GM21423 (cell line): ENCODE data around the gene HNRNPL.
A peak's percentile ranks its signal among the peaks of the same experiment; 100 is the strongest.
"Not testable (repeated sequence)": the region's sequence is repeated elsewhere in the genome, so short reads cannot be mapped to it uniquely, and the experiment has no call there.

Experiments used
- ATAC-seq: cut with Tn5 transposase; IDR thresholded peaks from one replicate; pipeline ENCODE4 v1.9.1; 2021; ENCODE audit warnings: mild to moderate bottlenecking, moderate library complexity; ENCODE audit not compliant: unreplicated experiment

Gene HNRNPL

DNA sequence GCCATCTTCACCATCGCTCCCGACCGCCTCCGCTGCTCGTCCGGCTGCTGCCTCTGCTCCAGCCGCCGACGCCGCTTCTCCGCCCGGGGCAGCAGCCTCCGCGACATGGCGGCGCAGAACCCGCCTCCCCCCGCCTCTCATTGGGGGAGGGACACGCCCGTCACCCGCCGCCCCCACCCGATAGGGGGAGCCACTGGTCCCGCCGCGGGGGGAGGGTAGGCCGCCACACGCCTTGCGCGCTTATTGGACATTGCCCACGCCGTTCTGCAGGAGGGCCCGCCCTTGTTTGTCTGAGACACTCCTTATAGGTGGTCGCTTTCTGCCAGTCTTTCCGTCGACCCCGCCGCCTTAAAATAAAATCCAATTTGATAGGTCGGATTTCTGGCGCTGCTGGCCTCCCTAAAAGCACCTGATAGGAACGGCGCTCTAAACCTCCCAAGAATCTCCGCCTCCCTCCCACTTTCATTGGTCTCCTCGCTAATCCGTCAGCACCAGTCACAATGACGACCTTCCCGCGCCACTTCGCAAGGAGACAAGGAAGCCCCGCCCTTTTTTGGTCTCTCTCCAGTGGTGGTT is at the start of gene HNRNPL:
HNRNPL (minus strand) TSS at position 127 of the 576 bp plus-strand sequence; CDS start at position 107, 20 bp downstream.
- ATAC-seq, result peak; percentile 45

DNA sequence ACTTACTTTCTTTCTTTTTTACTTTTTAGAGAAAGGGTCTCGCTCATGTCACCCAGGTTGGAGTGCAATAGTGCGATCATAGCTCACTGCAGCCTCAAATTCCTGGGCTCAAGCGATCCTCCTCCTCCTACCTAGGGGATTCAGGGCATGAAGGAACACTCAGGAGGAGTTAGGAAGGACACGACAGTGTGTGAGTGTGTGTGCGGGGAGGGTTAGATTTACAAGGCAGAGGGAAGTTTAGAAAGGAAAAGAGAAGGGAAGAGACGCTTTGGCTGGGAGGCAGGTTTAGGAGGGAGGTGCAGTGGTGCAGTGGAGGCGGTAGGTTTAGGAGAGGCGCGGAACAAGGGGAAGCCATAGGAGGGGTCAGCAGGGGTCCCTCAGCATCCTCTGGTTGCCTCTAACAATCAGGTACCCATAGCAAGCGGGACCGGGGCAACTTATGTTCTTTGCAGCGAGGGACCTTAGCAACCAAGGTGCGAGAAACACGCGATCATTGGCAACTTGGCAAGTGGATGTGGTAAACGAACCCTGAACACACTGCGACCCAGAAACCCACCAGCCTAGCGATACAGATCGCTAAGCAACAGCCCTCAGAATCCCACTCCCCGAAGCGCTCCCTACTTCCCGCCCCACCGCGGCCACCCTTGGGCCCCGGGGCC is 49.1 kb upstream of the HNRNPL start:
- no peak for ATAC-seq

DNA sequence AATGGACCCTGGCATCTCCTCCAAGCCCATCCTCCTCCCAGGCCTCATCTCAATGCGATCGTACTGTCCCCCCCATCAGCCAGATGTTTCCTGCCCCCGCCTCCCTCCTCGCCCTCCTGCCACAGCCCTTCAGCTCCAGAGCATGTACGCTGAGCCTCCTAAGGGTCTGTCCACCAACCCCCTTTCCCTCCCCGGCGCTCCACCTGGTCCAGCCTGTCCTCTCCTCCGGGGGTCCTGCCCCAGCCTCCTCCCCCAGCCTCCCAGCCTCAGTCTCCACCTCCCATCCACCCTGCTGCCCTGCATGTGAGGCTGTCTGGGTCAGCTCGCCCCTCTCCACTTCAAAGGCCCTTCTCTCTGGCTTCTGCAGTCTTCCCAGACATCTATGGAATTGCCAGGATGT is 45.2 kb upstream of the HNRNPL start:
- ATAC-seq, result no peak

DNA sequence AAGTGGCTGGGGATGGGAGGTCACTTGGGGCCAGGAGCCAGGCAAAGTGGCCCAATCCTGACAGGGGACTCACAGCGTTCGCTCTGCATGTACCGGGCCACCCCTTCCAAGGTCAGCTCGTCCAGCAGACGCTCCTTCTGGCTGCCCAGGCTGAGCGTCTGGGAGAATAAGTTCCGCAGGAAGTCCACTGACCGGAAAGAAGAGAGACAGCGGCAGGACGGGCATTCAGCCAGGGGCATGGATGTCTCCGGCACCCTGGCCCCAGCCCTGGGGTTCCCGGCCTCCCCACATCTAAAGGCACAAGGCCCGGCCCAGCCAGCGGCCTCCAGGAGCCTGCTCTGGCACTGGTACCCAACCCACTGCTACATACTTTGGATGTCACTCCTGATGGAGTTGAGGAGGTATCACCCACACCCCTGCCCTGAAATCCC is 43.6 kb upstream of the HNRNPL start:
- no peak for ATAC-seq

DNA sequence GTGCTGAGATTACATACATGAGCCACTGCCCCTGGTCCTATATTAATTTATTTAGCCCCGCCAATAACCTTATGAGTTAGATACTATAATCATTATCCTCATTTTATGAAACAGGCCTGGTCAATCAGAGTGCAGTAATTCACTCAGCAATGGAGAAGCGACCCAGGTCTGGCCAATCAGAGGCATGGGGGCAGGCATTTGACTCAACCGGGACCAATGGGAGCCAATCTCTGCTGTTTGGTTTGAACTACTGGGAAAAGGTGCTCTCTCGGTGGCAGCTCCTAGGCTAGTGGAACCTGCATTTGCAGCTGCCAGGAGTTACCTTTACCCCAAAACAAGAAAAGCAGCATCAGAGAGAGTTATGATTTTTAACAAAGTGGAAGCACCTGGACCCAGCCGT is 43.1 kb upstream of the HNRNPL start:
- ATAC-seq, result no peak

DNA sequence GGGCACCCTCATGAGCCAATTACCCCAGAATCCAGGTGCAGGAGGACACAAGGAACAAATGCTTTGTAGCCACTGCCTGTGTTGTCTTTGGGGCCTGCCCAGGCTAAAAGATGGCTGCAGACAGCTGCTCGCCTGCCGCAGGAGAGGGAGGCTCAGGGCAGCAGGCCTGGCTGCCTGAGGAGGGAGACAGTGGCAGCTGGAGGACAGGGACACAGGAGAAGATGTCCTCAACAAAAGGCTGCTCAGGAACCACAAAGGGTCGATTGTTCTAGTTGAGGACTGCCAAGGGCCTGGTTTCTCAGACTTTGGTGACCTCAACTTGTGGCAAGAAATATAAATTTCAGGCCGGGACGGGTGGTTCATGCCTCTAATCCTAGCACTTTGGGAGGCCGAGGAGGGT is 42.0 kb upstream of the HNRNPL start:
- no peak for ATAC-seq

DNA sequence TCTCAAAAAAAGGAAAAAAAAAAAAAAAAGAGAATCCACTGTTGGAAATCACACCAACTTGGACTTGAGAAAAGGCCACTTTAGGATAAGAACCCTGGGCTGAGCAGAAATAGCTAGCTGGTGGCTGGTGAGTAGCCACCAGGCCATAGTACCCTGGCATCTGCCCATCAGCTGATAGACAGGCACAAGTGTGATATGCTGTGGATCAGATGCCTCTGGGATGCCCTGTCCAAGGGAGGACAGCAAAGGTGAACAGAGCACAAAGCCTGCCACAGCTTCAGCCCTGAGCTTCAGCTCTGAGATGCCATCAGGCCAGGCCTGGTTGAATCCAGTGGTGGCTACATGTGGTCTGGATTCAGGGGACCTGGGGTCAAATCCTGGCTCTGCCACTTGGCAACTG is 40.9 kb upstream of the HNRNPL start:
- ATAC-seq, result no peak

DNA sequence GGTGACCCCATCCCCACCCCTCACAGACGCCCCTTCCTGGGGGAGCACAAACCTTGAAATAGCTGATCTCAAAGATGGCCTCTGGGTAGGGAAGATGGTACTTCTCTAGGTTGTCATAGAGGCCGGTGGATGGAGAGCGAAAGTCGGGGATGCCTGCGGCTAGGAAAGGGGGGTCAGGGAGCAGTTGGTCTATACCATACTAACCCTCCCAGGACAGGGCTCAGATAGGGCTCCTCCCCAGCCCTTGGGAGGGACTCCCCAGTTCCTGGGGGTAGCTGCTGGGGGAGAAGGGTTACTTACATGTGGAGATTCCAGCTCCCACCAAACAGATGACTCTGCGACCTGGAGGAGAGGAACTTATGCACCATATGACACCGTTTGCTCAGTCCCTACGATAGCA is 40.0 kb upstream of the HNRNPL start:
- ATAC-seq, result no peak

DNA sequence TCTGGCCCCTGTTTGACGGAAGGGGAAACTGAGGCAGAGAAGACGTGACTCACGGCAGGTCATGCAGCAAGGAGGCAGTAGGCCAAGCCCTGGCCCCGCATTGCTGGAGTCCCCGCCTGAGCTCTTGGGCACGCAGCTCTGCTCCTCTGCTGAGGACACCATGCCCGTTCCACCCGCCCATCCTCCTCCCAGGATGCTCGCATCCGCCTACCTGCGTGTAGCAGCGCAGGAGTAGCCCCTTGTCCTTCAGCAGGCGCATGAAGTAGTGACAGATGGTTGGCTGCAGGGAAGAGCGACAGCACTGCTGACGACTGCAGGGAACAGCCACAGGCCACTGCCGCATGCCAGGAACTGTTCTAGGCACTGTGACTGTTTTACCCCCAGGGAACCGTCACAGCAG is 39.1 kb upstream of the HNRNPL start:
- no peak for ATAC-seq

DNA sequence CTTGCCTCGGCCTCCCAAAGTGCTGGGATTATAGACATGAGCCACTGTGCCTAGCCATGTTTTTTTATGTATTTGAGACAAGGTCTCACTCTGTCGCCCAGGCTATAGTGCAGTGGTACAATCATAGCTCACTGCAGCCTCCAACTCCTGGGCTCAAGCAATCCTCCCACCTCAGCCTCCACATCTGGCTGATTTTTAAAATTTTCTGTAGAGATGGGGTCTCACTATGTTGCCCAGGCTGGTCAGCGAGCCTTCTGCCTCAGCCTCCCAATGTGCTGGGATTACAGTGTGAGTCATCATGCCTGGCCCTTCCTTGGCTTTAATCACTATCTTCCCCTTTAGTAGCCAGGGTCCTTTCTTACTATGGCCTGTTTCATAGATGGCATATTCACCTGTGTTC is 34.9 kb upstream of the HNRNPL start:
- ATAC-seq, result not testable (repeated sequence)

DNA sequence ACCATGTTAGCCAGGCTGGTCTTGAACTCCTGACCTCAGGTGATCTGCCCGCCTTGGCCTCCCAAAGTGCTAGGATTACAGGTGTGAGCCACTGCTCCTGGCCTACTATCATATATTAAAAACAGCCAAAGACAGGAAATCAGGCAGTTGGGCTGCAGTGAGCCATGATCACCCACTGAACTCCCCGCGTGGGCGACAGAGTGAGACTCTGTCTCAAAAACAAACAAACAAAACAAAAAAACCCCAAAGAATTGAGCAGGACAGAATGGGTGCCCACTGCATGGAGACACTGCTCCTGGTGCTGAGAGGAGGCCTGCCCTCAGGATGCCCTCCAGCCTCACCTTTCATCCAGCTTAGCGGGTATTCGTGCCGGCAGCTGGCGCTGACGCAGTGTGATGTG is 33.5 kb upstream of the HNRNPL start:
- no peak for ATAC-seq

DNA sequence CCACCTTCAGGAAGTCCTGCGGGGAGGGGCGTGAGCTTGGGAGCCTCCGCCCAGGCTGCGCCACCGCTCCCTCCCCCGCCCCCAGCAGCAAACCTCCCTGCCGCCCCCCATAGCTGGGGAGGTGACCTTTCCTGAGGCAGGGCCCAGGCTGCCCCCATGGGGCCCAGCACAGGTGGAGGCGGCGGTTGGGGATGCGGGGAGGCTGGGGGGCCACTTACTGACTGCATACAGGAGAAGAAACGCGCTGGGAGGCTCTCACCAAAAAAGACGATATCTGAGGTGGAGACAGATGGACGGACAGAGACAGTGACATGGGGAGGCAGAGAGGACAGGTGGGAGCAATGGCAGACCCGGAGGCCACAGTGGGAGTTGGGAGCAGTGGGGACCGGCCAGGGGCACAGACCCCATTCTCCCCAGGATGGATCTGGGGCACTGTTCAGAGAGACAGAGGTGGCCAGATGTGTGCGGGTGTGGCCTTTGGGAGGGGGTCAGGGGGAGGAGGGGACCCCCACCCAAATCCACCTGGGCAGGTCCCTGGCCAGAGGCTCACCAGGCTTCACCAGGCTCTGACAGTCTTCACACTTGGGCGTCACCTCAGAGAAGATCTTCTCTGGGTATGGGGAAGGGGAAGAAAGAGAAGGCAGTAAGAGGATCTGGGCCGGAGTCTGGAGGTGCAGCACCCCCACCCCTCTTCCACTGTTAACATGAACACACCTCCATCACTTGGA is 31.3 kb upstream of the HNRNPL start:
- no peak for ATAC-seq

DNA sequence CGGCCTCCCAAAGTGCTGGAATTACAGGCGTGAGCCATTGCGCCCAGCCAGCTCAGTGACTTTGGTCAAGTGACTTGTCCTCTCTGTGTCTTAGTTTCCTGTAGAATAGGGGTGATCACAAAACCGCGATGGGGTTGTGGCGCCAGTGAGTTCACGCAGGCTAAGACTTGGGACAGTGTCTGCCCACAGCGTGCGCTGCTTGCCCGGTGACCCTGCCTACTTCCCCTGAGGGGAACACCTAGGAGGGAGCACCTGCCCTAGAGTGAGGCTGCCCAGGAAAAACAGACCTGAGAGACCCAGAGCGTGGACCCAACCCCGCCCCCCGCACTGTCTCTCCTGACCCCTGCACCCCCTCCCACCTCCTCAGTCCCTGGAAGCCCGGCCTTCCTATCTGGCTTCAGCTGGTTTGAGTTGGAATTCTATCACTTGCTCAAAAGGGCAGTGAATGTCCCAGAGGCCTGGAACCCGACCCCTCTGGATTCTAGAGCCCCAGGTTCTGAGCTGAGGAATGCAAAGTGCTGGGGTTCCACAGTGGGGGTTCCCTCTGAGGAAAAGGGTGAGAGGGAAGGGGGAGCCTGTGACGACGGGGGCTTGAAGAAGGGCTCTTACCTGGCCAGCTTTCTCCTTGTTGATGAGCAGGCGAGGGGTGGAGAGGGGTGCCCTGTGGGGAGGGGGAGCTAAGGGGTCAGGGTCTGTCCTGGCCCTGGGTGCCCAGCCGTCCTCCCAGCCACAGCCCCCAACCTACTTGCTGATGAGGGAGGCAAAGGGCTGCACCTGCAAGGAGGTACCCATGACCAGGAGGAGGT is 30.5 kb upstream of the HNRNPL start:
- ATAC-seq, result no peak

DNA sequence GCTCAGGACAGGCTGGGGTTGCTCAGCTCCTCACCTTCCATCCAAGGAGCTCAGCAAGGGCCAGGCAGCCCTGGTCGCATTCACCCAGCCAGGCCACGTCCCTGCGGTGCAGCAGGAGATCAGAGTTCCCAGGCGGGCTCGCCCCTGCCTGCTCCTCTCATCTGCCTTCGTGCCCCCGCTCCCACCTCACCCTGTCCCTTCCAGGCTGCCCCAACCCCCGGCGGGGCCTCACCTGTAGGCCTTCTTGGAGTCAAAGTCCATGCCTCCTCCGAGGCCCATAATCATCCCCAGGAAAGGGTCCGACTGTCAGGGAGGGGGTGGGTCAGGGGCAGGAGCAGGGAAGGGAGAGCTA is 29.6 kb upstream of the HNRNPL start:
- ATAC-seq, result no peak

DNA sequence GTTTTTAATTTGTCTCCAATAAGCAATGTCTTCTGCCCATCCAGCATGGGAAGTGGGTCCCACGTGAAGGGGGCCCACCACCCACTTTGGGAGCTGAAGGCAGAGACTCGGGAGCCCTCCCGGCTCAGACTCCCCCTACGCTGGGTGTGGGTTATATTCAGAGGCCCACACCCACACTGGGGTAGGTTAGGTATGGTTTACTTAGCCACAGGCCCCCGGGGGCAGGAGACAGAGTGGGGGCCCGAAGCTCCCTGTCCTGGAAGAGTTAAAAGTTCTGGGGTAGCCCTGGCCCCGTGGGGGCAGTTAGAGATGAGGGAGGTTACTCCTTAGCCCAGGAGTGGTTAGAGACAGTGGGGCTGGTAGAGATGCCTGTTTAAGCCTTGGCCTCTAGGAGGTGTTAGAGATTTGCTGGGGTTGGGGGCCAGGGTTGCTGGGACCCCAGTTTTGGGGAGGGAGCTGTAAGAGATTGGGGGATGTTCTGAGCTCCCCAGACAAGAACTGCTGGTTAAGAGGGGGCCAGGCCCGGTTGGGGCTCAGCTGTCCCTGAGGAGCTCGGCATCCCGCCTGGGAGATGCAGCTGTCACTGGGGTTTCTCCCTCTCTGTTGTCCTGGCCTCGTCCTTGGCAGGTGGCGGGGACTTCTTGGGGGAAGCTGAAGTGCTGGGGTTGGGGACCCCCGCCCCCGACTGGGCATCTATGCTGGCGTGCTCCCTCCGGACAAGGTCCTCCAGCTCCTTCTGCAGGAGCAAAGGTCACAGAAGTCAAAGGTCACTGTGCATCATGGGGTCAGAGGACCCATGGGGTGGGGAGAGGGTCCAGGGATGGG is 29.0 kb upstream of the HNRNPL start:
- no peak for ATAC-seq

DNA sequence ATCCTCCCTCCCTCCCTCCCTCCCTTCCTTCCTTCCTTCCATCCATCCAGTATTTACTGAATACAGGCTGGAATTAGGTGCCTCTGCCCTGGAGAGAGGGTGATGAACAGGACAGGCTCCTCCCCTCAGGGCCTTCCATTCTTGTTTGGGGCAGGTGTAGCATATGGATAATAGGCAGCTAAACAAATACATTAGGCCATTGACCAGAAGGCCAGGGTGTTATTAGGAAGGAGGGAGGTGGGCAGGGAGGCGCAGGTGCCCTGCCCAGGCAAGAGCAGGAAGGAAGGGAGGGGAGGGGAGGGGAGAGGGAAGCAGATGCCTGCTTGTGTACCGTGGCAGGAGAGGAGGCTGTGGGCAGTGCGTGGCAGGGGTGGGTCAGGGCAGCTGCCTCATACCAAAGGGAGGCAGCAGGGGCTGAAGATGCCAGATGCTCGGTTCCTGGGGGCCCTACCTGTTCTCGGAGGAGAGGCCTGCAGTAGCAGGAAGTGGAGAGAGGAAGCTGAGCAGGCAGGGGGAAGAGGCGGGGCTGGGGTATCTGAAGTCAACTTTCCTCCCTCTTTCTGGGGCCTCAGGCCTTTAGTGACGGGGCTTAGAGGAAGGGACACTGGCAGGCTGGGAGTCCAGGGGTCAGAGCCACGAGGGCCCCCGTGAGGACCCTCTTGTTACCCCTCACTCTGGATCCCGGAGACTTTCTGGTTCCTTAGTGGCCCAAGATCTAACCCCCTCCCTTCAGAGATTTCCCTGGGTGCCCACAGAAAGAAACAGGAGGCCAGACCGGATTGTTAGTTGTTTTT is 28.2 kb upstream of the HNRNPL start, which contains the start of gene RINL:
RINL (minus strand) TSS at position 495 of the 794 bp plus-strand sequence. CDS start 1,533 bp downstream, outside the sequence.
- peak; percentile 57 for ATAC-seq

DNA sequence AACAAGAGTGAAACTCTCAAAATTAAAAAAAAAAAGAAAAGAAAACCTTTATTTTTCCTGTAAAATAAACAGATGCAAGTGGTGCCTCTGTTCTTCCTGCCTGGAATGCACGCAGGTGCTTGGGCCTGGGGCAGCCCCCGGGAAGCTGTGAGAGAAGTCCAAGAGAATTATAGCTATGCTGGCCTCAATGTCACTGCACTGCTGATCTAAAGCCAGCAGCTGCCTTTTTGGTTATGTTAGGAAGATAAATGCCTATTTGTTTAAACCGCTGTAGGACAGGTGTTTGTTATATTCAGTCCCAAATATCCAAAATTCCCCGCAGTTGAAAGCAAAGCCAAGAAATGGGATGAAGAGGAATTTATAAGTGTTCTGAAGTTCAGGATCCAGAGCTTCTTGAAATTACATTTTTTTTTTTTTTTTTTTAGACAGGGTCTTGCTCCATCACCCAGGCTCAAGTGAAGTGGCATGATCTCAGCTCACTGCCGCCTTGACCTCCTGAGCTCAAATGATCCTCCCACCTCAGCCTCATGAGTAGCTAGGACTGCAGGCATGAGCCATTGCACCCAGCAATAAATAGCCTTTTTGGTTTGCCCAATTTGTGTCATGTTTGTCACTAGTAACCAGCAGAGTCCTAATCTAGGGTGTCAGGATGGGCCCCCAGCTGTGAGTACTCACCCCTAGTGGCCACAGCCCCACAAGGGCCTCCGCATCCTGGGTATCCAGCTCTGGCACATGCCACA is 26.0 kb upstream of the HNRNPL start:
- ATAC-seq, result no peak

DNA sequence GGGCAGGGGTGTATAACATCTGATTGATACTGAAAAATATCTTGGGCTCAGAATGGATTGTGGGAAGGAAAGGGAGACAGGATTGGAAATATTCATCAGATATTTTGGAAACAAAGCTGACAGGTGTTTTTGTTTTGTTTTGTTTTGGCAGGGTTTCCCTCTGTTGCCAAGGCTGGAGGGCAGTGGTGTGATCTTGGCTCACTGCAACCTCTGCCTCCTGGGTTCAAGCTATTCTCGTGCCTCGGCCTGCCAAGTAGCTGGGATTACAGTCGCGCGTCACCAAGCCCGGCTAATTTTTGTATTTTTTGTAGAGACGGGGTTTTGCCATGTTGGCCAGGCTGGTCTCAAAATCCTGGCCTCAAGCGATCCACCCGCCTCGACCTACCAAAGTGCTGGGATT is 23.6 kb upstream of the HNRNPL start:
- not testable (repeated sequence) for ATAC-seq

DNA sequence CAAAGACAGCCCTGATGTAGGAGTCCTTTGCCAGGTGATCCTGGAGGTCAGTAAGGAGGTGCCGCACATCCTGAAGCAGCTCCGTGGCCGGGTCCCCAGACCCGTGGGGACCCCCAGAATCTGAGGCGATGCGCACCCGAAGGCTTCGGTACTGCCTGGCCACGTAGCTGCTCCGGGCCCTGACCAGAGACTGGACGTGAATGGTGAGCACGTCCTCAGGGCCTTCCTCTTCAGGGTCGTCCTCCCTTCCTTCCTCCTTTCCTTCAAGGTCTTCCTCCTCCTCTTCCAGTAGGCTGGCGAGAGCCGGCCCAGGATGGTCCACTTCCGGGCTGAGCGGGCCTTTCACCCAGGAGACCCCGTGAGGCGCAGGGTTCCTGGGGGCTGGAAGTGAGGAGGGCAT is 20.8 kb upstream of the HNRNPL start:
- no peak for ATAC-seq
